Transverse colon (tissue), 3 donors: ENCODE results near the gene GNAT1.

Experiments
- POLR2A ChIP-seq: fragments of 450-650 bp; IDR thresholded peaks from one replicate; pipeline ENCODE4 v1.6.1; 2016; ENCODE audit warnings: antibody characterized with exemption, mild to moderate bottlenecking, moderate library complexity
- POLR2AphosphoS5 ChIP-seq, 3 donors: sonication (generic); formaldehyde crosslinking; IDR thresholded peaks; one replicate each; pipeline ENCODE4 v1.6.1; 2016; ENCODE audit warnings: antibody characterized with exemption in 3 of 3

DNA sequence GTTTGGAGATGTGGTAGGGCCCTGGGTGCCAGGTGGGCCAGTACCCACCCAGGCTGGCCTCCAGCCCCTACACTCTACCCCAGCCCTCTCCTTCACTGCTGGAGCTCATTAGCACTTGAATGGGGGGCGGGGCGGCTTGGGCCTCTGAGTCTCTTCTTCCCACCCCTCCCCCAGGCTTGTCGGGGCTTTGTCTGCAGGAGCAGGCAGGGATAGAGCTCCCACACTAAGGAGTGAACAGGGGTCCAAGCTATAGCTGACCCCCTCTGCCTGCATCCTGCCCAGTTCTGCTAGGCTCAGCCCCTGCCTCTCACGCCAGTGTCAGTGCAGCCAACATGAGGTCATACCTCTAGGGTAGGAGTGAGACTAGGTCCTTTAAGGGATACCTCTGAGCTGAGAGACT is 49.8 kb downstream of the GNAT1 start:
- TF ChIP-seq POLR2AphosphoS5 (IDR thresholded peaks at IDR 0.05) (no peak), POLR2A (no peak)
